Activated CD4-positive, alpha-beta T cell treated with anti-CD3 and anti-CD28 coated beads, Interleukin-2, amount 10 ng/mL, durations not matched to agents 7 days and 5 days (primary cell): ENCODE results near the gene ZBTB26. TPM values are rescaled to one million over a fixed set of nuclear protein-coding genes. Genes with fewer than 3 reads are reported as not detected.
A peak's percentile ranks its signal among the peaks of the same experiment; 100 is the strongest.
"Not testable (repeated sequence)": the region's sequence is repeated elsewhere in the genome, so short reads cannot be mapped to it uniquely, and the experiment has no call there.

Experiments used
- CTCF ChIA-PET: fragments of 350-600 bp; sonication (Branson Sonifier 250); formaldehyde crosslinking; loops from one replicate; lab custom pipeline; 2021; ENCODE audit warnings: antibody characterized with exemption; lab: Charles Lee
- POLR2A ChIA-PET: fragments of 350-600 bp; sonication (Branson Sonifier 250); formaldehyde crosslinking; loops from one replicate; lab custom pipeline; 2021; ENCODE audit warnings: antibody characterized with exemption; lab: Charles Lee
- DNase-seq: peaks from one replicate; pipeline ENCODE4 v3.0.0-alpha.2; 2020
- H3K27ac Mint-ChIP-seq: one replicate; pipeline ENCODE4 v1.8.0; 2021; ENCODE audit warnings: mild to moderate bottlenecking, moderate library complexity, mixed read lengths
- H3K27me3 Mint-ChIP-seq: one replicate; pipeline ENCODE4 v1.8.0; 2021; ENCODE audit warnings: mixed read lengths
- H3K36me3 Mint-ChIP-seq: one replicate; pipeline ENCODE4 v1.8.0; 2021; ENCODE audit warnings: low read depth, mixed read lengths
- H3K4me1 Mint-ChIP-seq: one replicate; pipeline ENCODE4 v1.8.0; 2021; ENCODE audit warnings: mixed read lengths
- H3K4me3 Mint-ChIP-seq: one replicate; pipeline ENCODE4 v1.8.0; 2021; ENCODE audit warnings: mild to moderate bottlenecking, moderate library complexity, mixed read lengths
- H3K9me3 Mint-ChIP-seq: one replicate; pipeline ENCODE4 v1.8.0; 2021; ENCODE audit warnings: mixed read lengths
- total RNA-seq, 2 experiments: library from RNA; stranded (reverse); gene quantifications; one replicate each; pipeline ENCODE4 v1.2.3, GENCODE V29; 2021

Gene ZBTB26
- total RNA-seq, 2 experiments from 2014 or later: 7.3 to 9.6 TPM

DNA sequence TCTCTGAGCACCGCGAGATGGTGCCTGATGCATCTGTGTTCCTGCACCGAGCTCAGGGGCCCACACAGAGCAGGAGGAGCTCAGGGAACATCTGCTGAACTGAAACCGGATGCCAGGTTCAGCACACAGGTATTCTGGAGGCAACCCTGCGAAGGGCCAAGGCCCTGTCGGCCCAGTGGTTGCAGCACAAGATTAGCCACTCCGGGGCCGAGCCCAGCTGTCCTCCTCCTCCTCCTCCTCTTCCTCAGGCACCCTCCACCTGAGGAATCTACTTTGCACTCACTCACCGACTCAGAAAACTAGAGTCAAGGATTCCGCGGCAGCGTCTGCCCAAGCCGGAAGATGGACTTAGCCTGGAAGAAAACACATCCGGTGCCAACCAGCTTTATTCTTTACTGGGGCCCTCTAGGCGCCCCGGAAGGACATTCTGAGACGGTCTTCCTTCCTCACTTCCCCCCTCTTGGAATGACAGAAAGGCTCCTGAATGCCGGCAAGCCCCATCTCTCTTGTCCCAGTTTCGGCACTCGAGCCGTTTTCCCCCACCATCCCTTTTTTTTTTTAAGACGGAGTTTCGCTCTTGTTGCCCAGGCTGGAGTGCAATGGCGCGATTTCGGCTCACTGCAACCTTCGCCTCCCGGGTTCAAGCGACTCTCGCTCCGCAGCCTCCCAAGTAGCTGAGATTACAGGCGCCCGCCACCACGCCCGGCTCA is 18.2 kb downstream of the ZBTB26 start, which contains the start of gene ZBTB6:
Gene ZBTB6 (minus strand): TSS at position 360 of the 710 bp plus-strand sequence. CDS start 1,251 bp downstream, outside the sequence.
- peak within 1 kb of the TSS; percentile 99 for H3K27ac Mint-ChIP-seq
- DNase-seq: peak; percentile 82
- ChIA-PET POLR2A (interaction anchor here (0.6 to 1.9 kb wide), 8 partner anchors 9 to 1792 kb away, joined by 3 to 11 read pairs (median 3); partner anchors contain the start of genes RABGAP1 and RC3H2), CTCF (interaction anchor here (0.8 to 2.4 kb wide), 5 partner anchors 11 to 82 kb away, joined by 3 to 14 read pairs (median 4); partner anchors contain the start of gene ZBTB26)
- no peaks in the 10 kb centered on the region for H3K27me3 Mint-ChIP-seq
- H3K36me3 Mint-ChIP-seq: peaks cover 38% of the 10 kb centered on the region
- no peaks in the 10 kb centered on the region for H3K9me3 Mint-ChIP-seq
- peak within 1 kb of the TSS; percentile 94 for H3K4me3 Mint-ChIP-seq
- H3K4me1 Mint-ChIP-seq: peaks cover 36% of the 10 kb centered on the region

GRCh38 chr9:122912671-122912963 is 18.7 kb downstream of the ZBTB26 start:
- Mint-ChIP-seq H3K27me3 (no peaks in the 10 kb centered on the region), H3K36me3 (peaks cover 40% of the 10 kb centered on the region), H3K4me1 (peaks cover 39% of the 10 kb centered on the region), H3K4me3 (peak overlapping the region; percentile 94), H3K9me3 (no peaks in the 10 kb centered on the region), H3K27ac (peak overlapping the region; percentile 99)
- DNase-seq: no peak
- ChIA-PET POLR2A (interaction anchor here (0.7 to 1.9 kb wide), 5 partner anchors 8 to 436 kb away, joined by 3 to 11 read pairs (median 3); partner anchors contain the start of genes RABGAP1 and RC3H2), CTCF (interaction anchor here (0.8 to 2.4 kb wide), 5 partner anchors 10 to 83 kb away, joined by 3 to 14 read pairs (median 4); partner anchors contain the start of gene ZBTB26)

GRCh38 chr9:122906122-122906521 is 25.2 kb downstream of the ZBTB26 start:
- CTCF ChIA-PET, H3K9me3 Mint-ChIP-seq, POLR2A ChIA-PET, H3K27ac Mint-ChIP-seq, H3K27me3 Mint-ChIP-seq, H3K4me3 Mint-ChIP-seq, DNase-seq: not testable (repeated sequence)
- Mint-ChIP-seq H3K4me1 (peaks cover 30% of the 10 kb centered on the region), H3K36me3 (peaks cover 36% of the 10 kb centered on the region)

GRCh38 chr9:122904823-122905710 is 26.2 kb downstream of the ZBTB26 start, which contains the start of gene RC3H2:
RC3H2 (minus strand) TSS chr9:122905359; CDS start chr9:122897509, 7,850 bp downstream.
- Mint-ChIP-seq H3K27me3 (no peaks in the 10 kb centered on the region), H3K27ac (peak within 1 kb of the TSS; percentile 95), H3K9me3 (no peaks in the 10 kb centered on the region), H3K4me3 (peak within 1 kb of the TSS; percentile 94), H3K4me1 (peaks cover 28% of the 10 kb centered on the region), H3K36me3 (peaks cover 29% of the 10 kb centered on the region)
- peak; percentile 99 for DNase-seq
- CTCF ChIA-PET: interaction anchor here (0.6 to 2.3 kb wide), 4 partner anchors 25 to 70 kb away, joined by 3 to 7 read pairs (median 3); no protein-coding TSS in a partner anchor
- POLR2A ChIA-PET: interaction anchor here (1.2 to 2.5 kb wide), 2 partner anchors 8 to 36 kb away, joined by 5 to 11 read pairs; partner anchors contain the start of genes RABGAP1 and ZBTB6

DNA sequence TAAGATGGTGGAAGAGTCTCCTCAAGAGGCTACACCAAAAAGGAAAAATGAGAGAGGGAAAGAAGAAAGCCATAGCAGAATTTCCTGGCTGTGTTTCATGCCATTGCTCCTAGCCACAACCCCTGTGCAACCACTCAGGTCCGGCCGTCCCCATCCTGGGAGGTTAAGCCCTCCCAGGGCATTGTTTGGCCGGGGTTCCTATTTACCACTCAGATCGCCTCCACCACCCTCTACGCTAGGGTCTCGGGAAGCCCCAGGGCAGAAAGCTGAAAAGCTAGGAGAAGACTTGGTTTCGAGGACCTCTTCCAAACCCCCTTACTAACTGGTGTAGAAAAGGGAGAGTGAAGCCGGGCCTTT is 26.9 kb downstream of the ZBTB26 start:
- CTCF ChIA-PET: interaction anchor here (0.6 to 2.3 kb wide), 3 partner anchors 26 to 41 kb away, joined by 3 to 7 read pairs (median 3); no protein-coding TSS in a partner anchor
- DNase-seq: peak; percentile 40
- H3K27ac Mint-ChIP-seq: peak overlapping the region; percentile 93
- H3K36me3 Mint-ChIP-seq: peaks cover 28% of the 10 kb centered on the region
- POLR2A ChIA-PET: interaction anchor here (0.7 to 2.5 kb wide), 3 partner anchors 9 to 36 kb away, joined by 3 to 11 read pairs (median 5); partner anchors contain the start of genes RABGAP1, ZBTB26 and ZBTB6
- H3K9me3 Mint-ChIP-seq: no peaks in the 10 kb centered on the region
- H3K27me3 Mint-ChIP-seq: no peaks in the 10 kb centered on the region
- H3K4me3 Mint-ChIP-seq: peak overlapping the region; percentile 94
- H3K4me1 Mint-ChIP-seq: peaks cover 30% of the 10 kb centered on the region

DNA sequence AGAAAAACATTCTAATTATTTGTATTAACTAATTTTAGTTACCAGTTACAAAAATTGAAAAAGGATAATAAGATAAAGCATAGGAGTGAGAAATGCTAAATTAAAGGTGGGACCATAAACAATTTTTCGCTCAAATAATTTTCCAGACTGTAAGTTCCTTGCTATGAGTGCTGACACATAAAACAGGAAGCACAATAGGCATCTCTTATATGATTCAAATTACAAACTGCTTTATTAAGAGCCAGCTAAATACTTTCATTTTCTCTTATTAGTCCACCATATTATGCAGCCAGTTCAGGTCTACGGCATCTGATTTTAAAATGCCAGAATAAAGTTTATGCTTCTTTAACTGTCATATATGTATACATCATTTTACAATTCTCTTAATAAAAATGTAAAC is 30.5 kb downstream of the ZBTB26 start:
- Mint-ChIP-seq H3K27me3 (no peaks in the 10 kb centered on the region), H3K27ac (peak overlapping the region; percentile 75), H3K4me3 (peak overlapping the region; percentile 60), H3K36me3 (peaks cover 34% of the 10 kb centered on the region), H3K4me1 (peaks cover 45% of the 10 kb centered on the region), H3K9me3 (no peaks in the 10 kb centered on the region)
- ChIA-PET CTCF (interaction anchor here (0.6 to 1.0 kb wide), 2 partner anchors 24 to 40 kb away, joined by 3 to 5 read pairs; no protein-coding TSS in a partner anchor), POLR2A (interaction anchor here (0.6 kb wide), 1 partner anchor 90 kb away, joined by 4 read pairs; no protein-coding TSS in a partner anchor)
- DNase-seq: no peak

GRCh38 chr9:122897969-122898368 is 33.3 kb downstream of the ZBTB26 start:
- no peak overlapping the region for H3K27ac Mint-ChIP-seq
- peaks cover 42% of the 10 kb centered on the region for H3K36me3 Mint-ChIP-seq
- ChIA-PET CTCF (interaction anchor here (1.2 to 1.3 kb wide), 2 partner anchors 34 to 93 kb away, joined by 3 read pairs; partner anchors contain the start of gene ZBTB26), POLR2A (interaction anchor here (0.6 kb wide), 1 partner anchor 43 kb away, joined by 3 read pairs; no protein-coding TSS in a partner anchor)
- H3K27me3 Mint-ChIP-seq: no peaks in the 10 kb centered on the region
- peaks cover 39% of the 10 kb centered on the region for H3K4me1 Mint-ChIP-seq
- H3K9me3 Mint-ChIP-seq: no peaks in the 10 kb centered on the region
- no peak for DNase-seq
- no peak overlapping the region for H3K4me3 Mint-ChIP-seq

DNA sequence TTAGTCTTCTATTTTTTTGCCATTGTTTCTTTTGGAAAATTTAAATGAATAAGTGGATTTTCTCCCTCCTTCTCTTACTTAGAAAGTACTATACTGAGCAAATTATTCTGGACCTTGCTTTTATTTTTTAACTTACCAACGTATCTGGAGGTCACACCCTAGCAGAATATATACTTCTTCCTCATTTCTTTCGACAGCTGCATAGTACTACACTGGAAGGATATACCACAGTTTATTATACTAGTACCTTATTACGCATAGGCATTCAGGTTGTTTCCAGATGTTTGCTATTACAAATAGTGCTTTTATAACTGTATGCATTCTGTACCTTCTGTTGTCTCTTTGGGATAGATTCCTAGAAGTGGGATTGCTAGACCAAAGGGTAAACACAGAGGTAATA is 42.8 kb downstream of the ZBTB26 start:
- H3K36me3 Mint-ChIP-seq: peaks cover 41% of the 10 kb centered on the region
- ChIA-PET POLR2A (no interaction called here), CTCF (no interaction called here)
- no peak for DNase-seq
- H3K9me3 Mint-ChIP-seq: no peaks in the 10 kb centered on the region
- no peaks in the 10 kb centered on the region for H3K27me3 Mint-ChIP-seq
- no peak overlapping the region for H3K4me3 Mint-ChIP-seq
- H3K27ac Mint-ChIP-seq: no peak overlapping the region
- peaks cover 1% of the 10 kb centered on the region for H3K4me1 Mint-ChIP-seq

- no peak overlapping the region for H3K4me3 Mint-ChIP-seq
- no peak for DNase-seq
- H3K27ac Mint-ChIP-seq: no peak overlapping the region
- H3K4me1 Mint-ChIP-seq: peaks cover 1% of the 10 kb centered on the region
- no peaks in the 10 kb centered on the region for H3K27me3 Mint-ChIP-seq
- ChIA-PET CTCF (no interaction called here), POLR2A (no interaction called here)
- peaks cover 33% of the 10 kb centered on the region for H3K36me3 Mint-ChIP-seq
- H3K9me3 Mint-ChIP-seq: no peaks in the 10 kb centered on the region
Measured at GRCh38 chr9:122883125-122883524, 48.2 kb downstream of the ZBTB26 start.

DNA sequence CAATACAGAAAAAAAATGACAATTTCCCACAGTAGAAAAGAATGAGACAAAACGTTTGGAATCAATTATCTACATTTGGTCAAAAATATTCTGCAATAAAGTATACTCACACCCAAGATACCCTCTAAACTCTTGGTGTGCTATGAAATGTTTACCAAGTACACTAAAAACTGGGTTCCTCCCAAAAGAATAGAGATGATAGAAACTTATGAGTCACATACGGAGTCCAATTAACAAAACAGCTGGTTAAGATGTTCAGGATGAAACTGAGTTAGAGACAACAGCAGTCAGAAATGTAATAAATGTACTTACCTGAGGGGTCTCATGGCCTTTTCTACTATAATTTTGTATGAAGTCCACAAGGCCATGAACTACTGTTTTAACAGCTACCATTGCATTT is 51.9 kb downstream of the ZBTB26 start:
- CTCF ChIA-PET: no interaction called here
- POLR2A ChIA-PET: no interaction called here
- no peaks in the 10 kb centered on the region for H3K9me3 Mint-ChIP-seq
- no peak overlapping the region for H3K4me3 Mint-ChIP-seq
- no peak overlapping the region for H3K27ac Mint-ChIP-seq
- no peaks in the 10 kb centered on the region for H3K27me3 Mint-ChIP-seq
- no peaks in the 10 kb centered on the region for H3K4me1 Mint-ChIP-seq
- DNase-seq: no peak
- H3K36me3 Mint-ChIP-seq: peaks cover 56% of the 10 kb centered on the region

GRCh38 chr9:122875523-122875922 is 55.8 kb downstream of the ZBTB26 start:
- Mint-ChIP-seq H3K27me3 (no peaks in the 10 kb centered on the region), H3K27ac (no peak overlapping the region), H3K4me1 (no peaks in the 10 kb centered on the region), H3K36me3 (peaks cover 68% of the 10 kb centered on the region), H3K9me3 (no peaks in the 10 kb centered on the region), H3K4me3 (no peak overlapping the region)
- ChIA-PET CTCF (interaction anchor here (1.1 to 1.6 kb wide), 2 partner anchors 12 to 18 kb away, joined by 3 to 4 read pairs; no protein-coding TSS in a partner anchor), POLR2A (no interaction called here)
- DNase-seq: no peak

DNA sequence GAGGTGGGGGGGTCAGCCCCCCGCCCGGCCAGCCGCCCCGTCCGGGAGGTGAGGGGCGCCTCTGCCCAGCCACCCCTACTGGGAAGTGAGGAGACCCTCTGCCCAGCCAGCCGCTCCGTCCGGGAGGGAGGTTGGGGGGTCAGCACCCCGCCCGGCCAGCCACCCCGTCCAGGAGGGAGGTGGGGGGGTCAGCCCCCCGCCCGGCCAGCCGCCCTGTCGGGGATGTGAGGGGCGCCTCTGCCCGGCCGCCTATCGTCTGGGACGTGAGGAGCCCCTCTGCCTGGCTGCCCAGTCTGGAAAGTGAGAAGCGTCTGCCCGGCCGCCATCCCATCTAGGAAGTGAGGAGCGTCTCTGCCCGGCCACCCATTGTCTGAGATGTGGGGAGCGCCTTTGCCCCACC is 64.0 kb downstream of the ZBTB26 start:
- H3K36me3 Mint-ChIP-seq: peaks cover 47% of the 10 kb centered on the region
- H3K4me1 Mint-ChIP-seq, POLR2A ChIA-PET, CTCF ChIA-PET, H3K4me3 Mint-ChIP-seq, DNase-seq, H3K27ac Mint-ChIP-seq, H3K9me3 Mint-ChIP-seq, H3K27me3 Mint-ChIP-seq: not testable (repeated sequence)
